OCI-LY1 (cell line): ENCODE results near the gene CCDC43.

Source experiments
- CTCF ChIP-seq: fragments of 200-600 bp; sonication (generic), shearing (Covaris generic); IDR thresholded peaks from 2 replicates; pipeline ENCODE4 v1.5.1; 2017; ENCODE audit warnings: mild to moderate bottlenecking, antibody characterized with exemption, low read length, moderate library complexity, mixed read lengths
- EZH2 ChIP-seq: fragments of 200-600 bp; sonication (generic), shearing (Covaris generic); IDR thresholded peaks from 2 replicates; pipeline ENCODE4 v1.8.0; 2017; ENCODE audit warnings: borderline replicate concordance, mixed run types, mild to moderate bottlenecking, antibody characterized with exemption, low read length, moderate library complexity, mixed read lengths

GRCh38 chr17:44693609-44694008, 4.0 kb upstream of the CCDC43 start:
- TF ChIP-seq CTCF (no peak), EZH2 (no peak)
